AG04450 (cell line): ENCODE measurements around the gene MPZL1. TPM values are rescaled to one million over a fixed set of nuclear protein-coding genes. Genes with fewer than 3 reads are reported as not detected.

Source experiments
- CTCF ChIA-PET: fragments of 300-600, 350-600 bp; formaldehyde crosslinking; extraction: SDS; loops from one replicate; lab custom pipeline; 2022; ENCODE audit warnings: antibody characterized with exemption, inconsistent platforms; lab: Charles Lee
- POLR2A ChIA-PET: fragments of 350-600 bp; formaldehyde crosslinking; extraction: SDS; loops from one replicate; lab custom pipeline; 2021; ENCODE audit warnings: antibody characterized with exemption, inconsistent platforms; lab: Yijun Ruan, JAX
- DNase-seq: peaks from one replicate; pipeline ENCODE4 v3.0.0-alpha.2; 2011; ENCODE audit warnings: low read depth, low spot score
- H3K27ac ChIP-seq: one replicate; pipeline ENCODE4 v1.5.1; 2012; ENCODE audit warnings: low read depth, low read length, control low read depth
- H3K27me3 ChIP-seq: one replicate; pipeline ENCODE4 v1.6.0; 2012; ENCODE audit warnings: low read length; ENCODE audit not compliant: control insufficient read depth, insufficient read depth
- H3K4me3 ChIP-seq: 2 replicates; pipeline ENCODE4 v1.5.1; 2011; ENCODE audit warnings: mild to moderate bottlenecking, low read depth, low read length, control low read depth
- H3K9me3 ChIP-seq: 2 replicates; pipeline ENCODE4 v1.5.1; 2012; ENCODE audit warnings: low read length; ENCODE audit not compliant: control insufficient read depth, insufficient read depth
- CTCF ChIP-seq: IDR thresholded peaks from 2 replicates; pipeline ENCODE4 v1.5.1; 2011; ENCODE audit warnings: low read depth, low read length, control low read depth, inconsistent platforms
- polyA plus RNA-seq: library from polyadenylated mRNA; depleted of rRNA; stranded (reverse); fragments of >200 nt; gene quantifications from 2 replicates; pipeline ENCODE4 v1.2.3, GENCODE V29; 2011

MPZL1 gene
- polyA plus RNA-seq, 1 experiment = 198 TPM

DNA sequence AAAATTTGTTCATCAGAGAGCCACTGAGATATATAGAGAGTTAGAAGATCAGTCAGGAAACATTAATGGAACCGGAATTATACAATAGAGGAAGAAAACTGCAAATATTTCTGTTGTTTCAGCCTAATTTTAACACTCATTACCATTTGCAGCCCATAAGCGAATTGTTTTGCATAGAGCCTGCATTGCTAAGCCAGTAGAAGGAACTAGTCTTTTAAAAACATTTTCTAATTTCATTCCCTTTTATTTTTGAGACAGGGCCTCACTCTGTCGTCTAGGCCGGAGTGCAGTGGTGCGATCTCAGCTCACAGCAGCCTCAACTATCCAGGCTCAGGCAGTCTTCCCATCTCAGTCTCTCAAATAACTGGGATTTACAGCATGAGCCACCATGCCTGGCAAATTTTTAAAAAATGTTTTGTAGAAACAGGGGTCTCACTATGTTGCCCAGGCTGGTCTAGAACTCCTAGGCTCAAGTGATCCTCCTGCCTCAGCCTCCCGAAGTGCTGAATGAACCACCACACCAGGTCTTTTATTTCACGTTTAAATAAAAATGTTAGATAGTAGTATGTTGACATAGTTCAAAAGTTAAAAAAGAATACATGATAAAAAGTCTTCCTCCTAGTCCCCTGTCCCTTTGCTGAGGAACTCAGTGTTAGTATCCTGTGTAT lies 25.3 kb downstream of the MPZL1 start:
- Histone ChIP-seq H3K27me3 (no peaks in the 10 kb centered on the region), H3K27ac (no peak overlapping the region), H3K4me3 (no peak overlapping the region), H3K9me3 (no peaks in the 10 kb centered on the region)
- ChIA-PET POLR2A (no interaction called here), CTCF (no interaction called here)
- no peak for DNase-seq
- no peak for TF ChIP-seq CTCF

GRCh38 chr1:167747988-167748387 lies 26.2 kb downstream of the MPZL1 start:
- no peak overlapping the region for H3K4me3 ChIP-seq
- no peak for TF ChIP-seq CTCF
- no peak overlapping the region for H3K27ac ChIP-seq
- CTCF ChIA-PET = interaction anchor here (0.6 to 1.2 kb wide), 4 partner anchors 33 to 316 kb away, joined by 3 read pairs; no protein-coding TSS in a partner anchor
- no peaks in the 10 kb centered on the region for H3K27me3 ChIP-seq
- POLR2A ChIA-PET = no interaction called here
- H3K9me3 ChIP-seq = no peaks in the 10 kb centered on the region
- no peak for DNase-seq

DNA sequence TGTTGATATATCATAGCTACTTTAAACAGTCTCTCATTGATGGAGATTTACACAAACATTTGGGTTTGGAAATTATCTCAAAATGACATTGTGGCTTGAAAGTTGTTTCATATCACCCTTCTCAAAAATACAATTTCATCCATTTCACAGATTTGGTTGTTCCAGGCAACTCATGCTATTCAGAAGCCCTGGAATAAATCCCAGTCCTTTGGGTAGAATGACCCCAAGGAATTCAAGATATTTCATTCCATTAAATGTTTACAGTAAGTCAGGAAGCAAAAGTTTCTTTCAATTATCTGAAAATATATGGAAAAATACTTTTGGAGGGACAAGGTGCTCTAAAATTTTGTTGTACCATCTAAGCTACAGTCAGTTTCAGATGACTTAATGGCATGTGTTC lies 27.1 kb downstream of the MPZL1 start:
- H3K4me3 ChIP-seq = no peak overlapping the region
- TF ChIP-seq CTCF = no peak
- H3K27ac ChIP-seq = no peak overlapping the region
- CTCF ChIA-PET = interaction anchor here (0.6 to 1.3 kb wide), 5 partner anchors 27 to 529 kb away, joined by 3 to 5 read pairs (median 3); partner anchors contain the start of gene MPZL1
- H3K9me3 ChIP-seq = no peaks in the 10 kb centered on the region
- POLR2A ChIA-PET = interaction anchor here (0.6 to 1.6 kb wide), 2 partner anchors 33 to 43 kb away, joined by 3 to 4 read pairs; no protein-coding TSS in a partner anchor
- DNase-seq = no peak
- no peaks in the 10 kb centered on the region for H3K27me3 ChIP-seq

DNA sequence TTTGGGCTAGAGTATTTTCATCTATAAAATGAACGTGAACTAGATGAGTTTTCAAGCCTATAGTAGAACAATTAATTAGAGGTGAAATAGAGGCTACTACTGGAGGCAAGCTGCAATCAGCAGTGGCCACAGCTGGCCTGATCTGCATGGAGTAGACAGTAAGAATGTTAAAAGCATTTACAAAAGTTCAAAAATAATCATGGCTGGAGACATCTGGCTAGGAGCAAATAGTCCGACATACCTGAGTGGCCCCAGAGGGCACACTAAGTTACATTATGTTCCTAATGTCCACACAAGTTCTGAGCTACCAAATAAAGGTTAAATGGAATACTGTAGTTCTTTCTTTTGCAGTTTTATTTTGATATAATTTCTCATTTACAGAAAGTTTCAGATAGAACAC lies 28.0 kb downstream of the MPZL1 start:
- Histone ChIP-seq H3K27me3 (no peaks in the 10 kb centered on the region), H3K27ac (no peak overlapping the region), H3K9me3 (no peaks in the 10 kb centered on the region), H3K4me3 (no peak overlapping the region)
- CTCF ChIA-PET = interaction anchor here (1.3 kb wide), 1 partner anchor 28 kb away, joined by 3 read pairs; the partner anchor contains the start of gene MPZL1
- POLR2A ChIA-PET = interaction anchor here (1.6 kb wide), 1 partner anchor 42 kb away, joined by 4 read pairs; no protein-coding TSS in a partner anchor
- TF ChIP-seq CTCF = no peak
- no peak for DNase-seq

GRCh38 chr1:167750641-167751040 lies 28.9 kb downstream of the MPZL1 start:
- TF ChIP-seq CTCF = no peak
- POLR2A ChIA-PET = no interaction called here
- no peak for DNase-seq

More at GRCh38 chr1:167750641-167751040, 28.9 kb downstream of the MPZL1 start:
- CTCF ChIA-PET = no interaction called here
- no peak overlapping the region for H3K27ac ChIP-seq
- H3K27me3 ChIP-seq = no peaks in the 10 kb centered on the region
- H3K9me3 ChIP-seq = no peaks in the 10 kb centered on the region
- H3K4me3 ChIP-seq = no peak overlapping the region
